NCI-H510A treated with DMSO at 0.1 percent for 48 hours (cell line): ENCODE data around the gene ZNF385B.
A peak's percentile ranks its signal among the peaks of the same experiment; 100 is the strongest.

Source experiments
- DNase-seq: peaks from one replicate; lab custom pipeline; 2025; lab: John Stamatoyannopoulos, UW

The ZNF385B gene

GRCh38 chr2:179584760-179585159 lies 276.7 kb downstream of the ZNF385B start:
- no peak for DNase-seq

DNA sequence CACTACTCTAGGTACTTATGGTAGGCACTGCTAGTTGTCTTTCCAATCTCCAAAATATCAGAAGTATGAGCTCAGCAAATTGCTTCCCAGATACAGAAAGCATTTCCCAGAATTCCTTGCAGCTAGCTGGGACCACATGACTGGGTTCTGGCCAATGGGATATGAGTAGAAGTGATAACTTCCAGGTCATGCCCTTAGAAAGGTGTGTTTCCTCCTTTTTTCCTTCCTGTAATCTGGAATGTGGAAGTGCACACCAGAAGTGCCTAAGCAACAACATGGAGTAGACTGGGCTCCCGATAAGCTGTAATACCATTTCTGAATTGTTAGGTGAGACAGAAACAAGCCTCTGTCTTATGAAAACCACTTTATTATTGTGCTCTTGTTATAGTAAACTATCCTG lies 279.8 kb downstream of the ZNF385B start:
- DNase-seq, result no peak

DNA sequence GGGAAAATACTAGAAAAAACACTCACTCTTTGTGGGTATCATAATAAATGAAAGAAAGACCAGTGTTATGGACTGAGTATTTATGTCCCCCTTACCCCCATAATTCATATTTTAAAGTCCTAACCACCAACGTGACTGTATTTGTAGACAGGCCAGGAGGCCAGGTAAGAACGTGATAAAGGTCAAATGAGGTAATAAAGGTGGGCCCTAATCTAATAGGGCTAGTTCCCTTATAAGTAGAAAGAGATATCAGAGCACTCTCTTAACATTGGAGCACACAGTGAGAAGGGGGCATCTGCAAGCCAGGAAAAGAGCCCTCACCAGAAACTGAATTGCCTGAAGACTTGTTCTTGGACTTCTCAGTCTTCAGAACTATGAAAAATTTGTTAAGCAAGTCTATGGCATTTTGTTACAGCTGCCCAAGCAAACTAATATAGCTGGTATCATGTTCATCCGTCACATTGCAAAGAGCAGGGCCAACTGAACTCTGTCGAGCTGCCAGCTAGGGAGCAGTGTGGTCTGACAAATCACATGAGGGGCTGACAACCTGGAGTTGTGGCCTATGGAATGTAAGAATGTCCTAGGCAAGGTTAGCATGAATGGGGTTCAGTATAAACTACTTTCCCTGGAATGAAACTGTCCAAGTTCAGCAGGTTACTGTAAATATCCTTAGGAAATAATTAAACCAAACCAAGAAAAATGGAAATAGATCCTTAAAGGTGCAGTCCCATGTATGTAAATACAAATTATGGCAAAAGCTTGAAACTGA lies 280.9 kb downstream of the ZNF385B start:
- DNase-seq, result no peak

GRCh38 chr2:179579800-179580199 lies 281.6 kb downstream of the ZNF385B start:
- no peak for DNase-seq

GRCh38 chr2:179578171-179578916 lies 283.1 kb downstream of the ZNF385B start:
- DNase-seq, result no peak

DNA sequence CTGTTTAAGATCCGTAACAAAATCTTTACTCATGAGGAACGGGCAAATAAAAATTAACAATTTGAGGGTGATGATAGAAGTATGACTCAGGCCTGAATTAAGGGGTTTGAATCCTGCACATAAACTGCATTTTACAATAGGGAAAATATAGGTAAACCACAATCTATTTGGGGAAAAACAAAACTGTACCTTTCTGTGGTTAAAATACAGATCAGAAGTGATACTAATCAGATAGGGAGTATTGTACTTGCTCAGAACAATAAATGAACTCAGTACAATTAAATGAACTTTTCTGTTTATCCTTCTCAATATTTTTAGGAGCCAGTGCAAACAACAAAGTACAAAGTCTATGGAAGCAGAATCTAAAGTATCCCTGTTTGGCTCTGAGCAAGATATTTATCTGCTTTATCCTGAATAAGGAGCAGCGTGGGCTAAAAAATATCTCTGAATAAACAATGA lies 287.3 kb downstream of the ZNF385B start:
- no peak for DNase-seq

GRCh38 chr2:179572544-179572943 lies 288.9 kb downstream of the ZNF385B start:
- no peak for DNase-seq

GRCh38 chr2:179571721-179572120 lies 289.7 kb downstream of the ZNF385B start:
- DNase-seq, result no peak

DNA sequence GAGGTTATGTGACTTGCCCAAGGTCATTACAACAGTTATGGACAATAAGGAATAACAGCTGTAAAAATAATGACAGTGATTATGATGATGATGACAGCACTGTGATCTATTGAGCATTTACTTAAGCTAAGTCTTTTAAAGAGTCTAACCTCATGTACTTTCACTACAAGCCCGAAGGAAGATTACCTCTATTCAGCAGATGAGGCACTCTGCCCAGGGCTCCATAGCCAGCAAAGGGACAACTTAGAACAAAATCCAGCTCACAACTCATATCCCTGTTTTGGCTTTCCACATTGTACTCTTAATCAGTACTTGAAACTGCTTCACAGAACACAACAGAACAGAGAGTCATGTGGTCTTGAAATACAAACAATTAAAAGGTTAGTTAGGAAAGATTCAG lies 290.2 kb downstream of the ZNF385B start:
- DNase-seq, result no peak

GRCh38 chr2:179569831-179570233 lies 291.6 kb downstream of the ZNF385B start:
- no peak for DNase-seq

DNA sequence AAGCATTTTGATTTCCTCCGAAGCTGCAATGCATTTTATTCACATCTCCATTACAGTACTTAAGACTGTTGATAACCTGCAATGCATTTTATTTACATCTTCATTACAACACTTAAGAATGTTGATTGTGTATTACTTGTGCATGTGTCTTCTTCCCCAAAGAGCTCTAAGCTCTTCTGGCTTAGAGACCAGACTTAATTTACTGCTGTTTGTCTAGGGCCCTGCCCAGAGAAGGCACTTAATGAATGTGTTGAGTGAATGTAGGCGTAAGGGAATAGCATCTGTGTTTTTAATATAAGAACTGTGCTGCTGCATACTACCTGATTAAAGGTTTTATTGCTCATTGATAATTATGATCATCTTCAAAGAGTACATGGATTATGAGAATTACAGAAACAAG lies 295.6 kb downstream of the ZNF385B start:
- DNase-seq, result no peak

GRCh38 chr2:179562330-179562885 lies 299.0 kb downstream of the ZNF385B start:
- DNase-seq, result peak; percentile 91

DNA sequence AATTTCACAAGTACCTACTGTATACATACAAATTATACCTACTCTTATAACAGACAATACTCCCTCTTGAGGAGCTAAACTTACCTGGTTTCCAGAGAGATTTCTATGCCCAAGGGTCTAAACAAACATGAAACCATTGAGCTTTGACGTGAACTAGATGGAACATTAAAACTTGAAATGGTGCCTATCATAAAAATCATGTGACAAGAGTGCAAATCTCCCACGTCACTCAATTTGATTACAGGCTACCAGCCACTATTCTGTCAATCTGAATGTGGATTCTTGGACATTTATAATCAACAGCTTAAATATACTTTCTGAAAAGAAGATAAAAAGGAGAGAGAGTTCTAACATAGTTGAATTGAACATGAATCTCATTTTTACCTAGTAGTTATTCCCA lies 299.7 kb downstream of the ZNF385B start:
- DNase-seq, result no peak

DNA sequence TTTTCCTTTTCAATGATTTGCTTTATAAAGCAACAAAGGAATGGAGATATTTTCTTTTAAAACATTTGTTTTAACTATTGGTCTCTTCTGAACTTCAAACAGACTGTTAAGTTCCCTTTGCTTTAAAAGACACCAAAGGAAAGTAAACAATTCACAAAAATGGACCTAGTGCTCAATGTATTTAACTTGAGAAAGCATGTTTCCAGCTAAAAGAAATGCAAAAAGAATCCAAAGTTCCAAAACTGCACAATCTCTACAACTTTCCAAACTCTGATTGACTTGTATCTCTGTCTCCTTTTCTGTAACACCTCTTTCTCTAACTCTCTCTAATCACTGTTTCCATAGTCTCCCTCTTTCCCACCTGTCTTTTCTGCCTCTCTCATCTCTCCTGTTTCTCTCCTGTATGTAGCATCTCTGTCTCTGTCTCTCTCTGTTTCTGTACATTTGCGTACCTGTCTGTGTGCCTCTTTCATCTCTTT lies 301.1 kb downstream of the ZNF385B start:
- no peak for DNase-seq

GRCh38 chr2:179559108-179559806 lies 302.2 kb downstream of the ZNF385B start:
- DNase-seq, result no peak

DNA sequence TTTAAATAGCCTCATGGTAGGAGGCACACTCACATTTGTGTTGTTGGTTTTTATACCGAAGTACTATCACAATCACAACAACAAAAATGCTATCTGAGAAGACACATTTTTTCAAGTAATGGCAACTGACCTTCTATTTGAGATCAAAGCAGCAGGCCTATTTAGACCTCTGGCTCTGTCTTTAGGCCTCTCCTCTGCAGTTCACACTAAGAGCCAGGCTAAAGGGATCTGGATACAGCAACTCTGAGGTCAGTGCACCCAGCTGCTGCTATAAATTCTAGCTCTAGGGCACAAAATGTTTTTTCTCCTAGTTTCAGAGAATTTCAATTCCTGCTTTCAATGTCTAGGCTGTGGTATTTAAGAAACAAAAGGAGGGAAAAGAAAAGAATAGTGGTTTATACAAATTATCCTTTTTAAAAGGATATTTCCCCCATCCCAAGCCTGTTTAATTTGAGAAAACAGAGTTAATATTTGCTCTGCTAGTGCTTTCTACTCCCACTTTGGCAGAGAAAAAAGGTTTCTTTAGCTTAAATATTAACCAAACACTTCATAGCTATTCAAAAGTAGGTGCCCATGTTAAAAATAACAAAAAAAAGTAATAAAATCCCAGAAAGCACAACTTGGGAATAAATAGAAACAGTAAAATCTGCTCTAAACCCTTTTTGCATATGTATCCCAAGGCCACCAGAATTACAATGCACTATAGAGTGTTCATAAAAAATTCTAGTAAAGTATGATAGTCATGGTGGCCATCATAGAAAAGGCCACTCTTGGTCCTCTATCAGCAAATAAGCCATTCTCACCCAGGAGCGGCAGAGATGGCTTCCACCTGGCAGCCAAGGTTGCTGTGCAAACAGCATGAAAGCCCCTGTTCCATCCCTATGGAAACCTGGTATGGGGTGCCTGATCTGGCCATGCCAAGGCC lies 303.1 kb downstream of the ZNF385B start:
- DNase-seq, result no peak

DNA sequence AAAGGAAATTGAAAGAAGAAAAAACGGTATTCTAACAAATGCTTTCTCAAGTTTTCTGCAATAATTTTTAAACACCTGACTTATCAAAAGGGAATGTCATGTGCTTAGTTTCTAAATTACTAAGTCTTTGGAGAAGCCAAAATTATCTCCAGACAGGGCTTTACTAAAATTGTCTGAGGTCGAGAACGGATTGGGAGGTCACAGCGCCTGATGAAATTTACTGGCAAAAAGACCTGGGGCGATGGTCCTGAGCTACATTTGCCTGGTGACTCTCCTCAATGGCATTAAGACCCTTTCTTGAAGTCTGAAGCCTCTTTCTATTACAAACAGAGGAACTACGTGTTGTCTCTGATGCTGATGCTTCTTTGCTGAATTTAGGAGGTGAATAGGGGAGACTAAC lies 305.0 kb downstream of the ZNF385B start:
- no peak for DNase-seq

GRCh38 chr2:179555691-179556283 lies 305.6 kb downstream of the ZNF385B start:
- no peak for DNase-seq

DNA sequence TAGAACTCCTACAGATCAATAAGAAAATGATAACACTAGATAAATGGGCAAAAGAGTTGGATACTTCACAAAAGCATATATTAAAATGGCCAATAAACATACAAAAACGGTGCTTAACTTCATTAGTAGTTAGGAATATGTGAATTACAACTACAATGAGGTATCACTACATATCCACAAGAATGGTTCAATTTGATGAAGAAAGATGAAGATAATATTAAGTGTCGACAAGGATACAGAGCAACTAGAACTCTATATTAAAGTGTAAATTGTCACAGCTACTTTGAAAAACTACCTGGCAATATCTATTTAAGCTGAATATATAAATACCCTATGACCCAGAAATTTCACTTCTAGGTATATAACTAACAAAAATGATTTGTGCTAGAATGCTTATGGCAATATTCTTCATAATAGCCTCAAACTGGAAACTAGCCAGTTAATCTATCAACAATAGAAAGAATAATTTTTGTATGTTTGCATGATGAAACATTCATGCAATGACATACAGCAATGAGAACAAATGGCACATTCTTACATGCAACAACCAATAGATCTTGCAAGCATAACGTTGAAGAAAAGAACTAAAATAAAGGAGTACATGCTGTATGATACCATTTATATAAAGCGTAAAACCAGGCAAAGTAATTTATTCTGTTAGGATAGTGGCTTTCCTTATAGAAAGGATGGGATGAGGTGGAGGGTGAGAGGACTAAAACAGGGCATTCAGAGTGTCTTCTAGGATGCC lies 306.6 kb downstream of the ZNF385B start:
- DNase-seq, result no peak

GRCh38 chr2:179553382-179553781 lies 308.0 kb downstream of the ZNF385B start:
- no peak for DNase-seq
